Mesendoderm (in vitro differentiated cells): ENCODE measurements around the gene COL2A1.
A peak's percentile ranks its signal among the peaks of the same experiment; 100 is the strongest.
"Not testable (repeated sequence)": the region's sequence is repeated elsewhere in the genome, so short reads cannot be mapped to it uniquely, and the experiment has no call there.

Source experiments
- DNase-seq: peaks from one replicate; pipeline ENCODE4 v3.0.0; 2013
- H2AK5ac ChIP-seq: 2 replicates; pipeline ENCODE4 v1.6.1; 2013; ENCODE audit warnings: low read length, inconsistent platforms
- H2BK120ac ChIP-seq: 2 replicates; pipeline ENCODE4 v1.6.1; 2013; ENCODE audit warnings: low read depth, mild to moderate bottlenecking, low read length, moderate library complexity, mixed read lengths
- H2BK15ac ChIP-seq: replicated peaks from 2 replicates; pipeline ENCODE4 v1.6.1; 2013; ENCODE audit warnings: low read depth, mild to moderate bottlenecking, moderate library complexity
- H2BK5ac ChIP-seq: 2 replicates; pipeline ENCODE4 v1.6.1; 2013; ENCODE audit warnings: low read length, inconsistent platforms
- H3K18ac ChIP-seq: 2 replicates; pipeline ENCODE4 v1.6.1; 2013; ENCODE audit warnings: mild to moderate bottlenecking, low read length, mixed read lengths
- H3K23ac ChIP-seq: one replicate; pipeline ENCODE4 v1.6.1; 2013; ENCODE audit warnings: low read length
- H3K27ac ChIP-seq: 2 replicates; pipeline ENCODE4 v1.5.1; 2013; ENCODE audit warnings: low read depth, mild to moderate bottlenecking, inconsistent platforms, low read length, moderate library complexity
- H3K27me3 ChIP-seq: 2 replicates; pipeline ENCODE4 v1.6.1; 2013; ENCODE audit warnings: low read length, control low read depth, mild to moderate bottlenecking, inconsistent platforms; ENCODE audit not compliant: insufficient read depth, poor library complexity
- H3K36me3 ChIP-seq: 2 replicates; pipeline ENCODE4 v1.6.1; 2013; ENCODE audit warnings: low read length, inconsistent platforms; ENCODE audit not compliant: control insufficient read depth, insufficient read depth
- H3K4ac ChIP-seq: one replicate; pipeline ENCODE4 v1.6.1; 2013; ENCODE audit warnings: low read depth, mild to moderate bottlenecking, low read length, moderate library complexity
- H3K4me1 ChIP-seq: 2 replicates; pipeline ENCODE4 v1.6.1; 2013; ENCODE audit warnings: low read depth, low read length, inconsistent platforms; ENCODE audit not compliant: control insufficient read depth
- H3K4me2 ChIP-seq: 2 replicates; pipeline ENCODE4 v1.6.1; 2013; ENCODE audit warnings: low read length
- H3K4me3 ChIP-seq: 2 replicates; pipeline ENCODE4 v1.5.1; 2013; ENCODE audit warnings: mild to moderate bottlenecking, low read length
- H3K56ac ChIP-seq: one replicate; pipeline ENCODE4 v1.6.1; 2013; ENCODE audit warnings: low read length
- H3K79me1 ChIP-seq: 2 replicates; pipeline ENCODE4 v1.6.1; 2013; ENCODE audit warnings: low read length, inconsistent platforms
- H3K79me2 ChIP-seq: 2 replicates; pipeline ENCODE4 v1.6.1; 2013; ENCODE audit warnings: mild to moderate bottlenecking, low read length; ENCODE audit not compliant: control insufficient read depth, insufficient read depth
- H3K9ac ChIP-seq: 2 replicates; pipeline ENCODE4 v1.6.1; 2013; ENCODE audit warnings: low read length, inconsistent platforms
- H4K5ac ChIP-seq: one replicate; pipeline ENCODE4 v1.6.1; 2013; ENCODE audit warnings: low read length
- H4K8ac ChIP-seq: one replicate; pipeline ENCODE4 v1.6.1; 2013; ENCODE audit warnings: low read depth, mild to moderate bottlenecking, control low read depth, low read length, moderate library complexity
- WGBS: extraction: QIAGEN DNeasy Blood & Tissue Kit; methylation state at CpG from one replicate; pipeline ENCODE4 v1.1.7; 2013; ENCODE audit warnings: low lambda C conversion rate, missing lambda C conversion rate; ENCODE audit not compliant: insufficient coverage; ENCODE audit errors: extremely low coverage; 5-methylcytosine and 5-hydroxymethylcytosine counted together

The COL2A1 gene

DNA sequence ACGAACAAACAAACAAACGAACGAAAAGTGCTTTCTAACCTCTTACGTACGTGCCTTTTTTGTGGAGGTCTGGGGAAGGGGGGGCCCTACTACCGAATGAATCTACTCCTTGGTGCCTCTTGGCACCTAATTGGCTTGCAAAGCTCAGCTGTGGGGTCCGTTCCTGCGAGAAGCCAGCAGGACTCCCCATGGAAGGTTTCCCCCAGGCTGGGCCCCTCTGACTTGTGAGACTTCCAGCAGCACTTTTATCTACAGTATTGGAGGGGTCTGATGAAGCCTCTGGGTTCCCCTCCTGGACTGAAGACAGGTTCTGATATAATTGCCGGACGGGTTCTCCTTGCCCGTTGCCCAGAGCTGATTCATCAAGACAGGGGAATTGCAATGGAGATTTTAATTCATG lies 42.1 kb downstream of the COL2A1 start:
- no peaks in the 10 kb centered on the region for H3K4me1 ChIP-seq
- H3K9ac ChIP-seq, result no peak overlapping the region
- no peak overlapping the region for H3K27ac ChIP-seq
- H4K5ac ChIP-seq, result no peak overlapping the region
- peaks cover 3% of the 10 kb centered on the region for H3K27me3 ChIP-seq
- WGBS, result no CpG with 5 or more reads among the region's 11 CpGs
- H3K4me3 ChIP-seq, result no peak overlapping the region
- H3K56ac ChIP-seq, result no peak overlapping the region
- no peaks in the 10 kb centered on the region for H3K79me2 ChIP-seq
- no peak overlapping the region for H3K4me2 ChIP-seq
- DNase-seq, result no peak
- H2AK5ac ChIP-seq, result no peak overlapping the region
- H3K4ac ChIP-seq, result no peak overlapping the region
- no peak overlapping the region for H3K18ac ChIP-seq
- no peak overlapping the region for H3K23ac ChIP-seq
- no peak overlapping the region for H2BK15ac ChIP-seq
- no peak overlapping the region for H2BK5ac ChIP-seq
- H2BK120ac ChIP-seq, result no peak overlapping the region
- H3K36me3 ChIP-seq, result no peaks in the 10 kb centered on the region
- H3K79me1 ChIP-seq, result no peaks in the 10 kb centered on the region
- H4K8ac ChIP-seq, result no peak overlapping the region

GRCh38 chr12:47957671-47958070 lies 46.6 kb downstream of the COL2A1 start:
- not testable (repeated sequence) for H4K8ac ChIP-seq, H4K5ac ChIP-seq, H3K79me1 ChIP-seq, H2BK5ac ChIP-seq, H2AK5ac ChIP-seq, H3K4ac ChIP-seq, H3K4me3 ChIP-seq, H3K9ac ChIP-seq, H3K56ac ChIP-seq, H3K23ac ChIP-seq, H2BK15ac ChIP-seq, H2BK120ac ChIP-seq, H3K27ac ChIP-seq, H3K27me3 ChIP-seq, H3K4me1 ChIP-seq, H3K79me2 ChIP-seq, H3K36me3 ChIP-seq, H3K4me2 ChIP-seq, DNase-seq, H3K18ac ChIP-seq
- no CpG with 5 or more reads among the region's 1 CpG for WGBS

GRCh38 chr12:47955059-47955458 lies 49.2 kb downstream of the COL2A1 start:
- H3K27ac ChIP-seq, result no peak overlapping the region
- H3K23ac ChIP-seq, result no peak overlapping the region
- no peak overlapping the region for H3K56ac ChIP-seq
- WGBS, result no CpG with 5 or more reads among the region's 3 CpGs
- no peaks in the 10 kb centered on the region for H3K36me3 ChIP-seq
- H2AK5ac ChIP-seq, result no peak overlapping the region
- H2BK15ac ChIP-seq, result no peak overlapping the region
- no peak overlapping the region for H3K18ac ChIP-seq
- H3K9ac ChIP-seq, result no peak overlapping the region
- DNase-seq, result no peak
- H4K5ac ChIP-seq, result no peak overlapping the region
- no peak overlapping the region for H3K4ac ChIP-seq
- no peaks in the 10 kb centered on the region for H3K79me1 ChIP-seq
- no peaks in the 10 kb centered on the region for H3K79me2 ChIP-seq
- H3K27me3 ChIP-seq, result no peaks in the 10 kb centered on the region
- peaks cover 3% of the 10 kb centered on the region for H3K4me1 ChIP-seq
- no peak overlapping the region for H3K4me2 ChIP-seq
- no peak overlapping the region for H2BK120ac ChIP-seq
- no peak overlapping the region for H2BK5ac ChIP-seq
- H4K8ac ChIP-seq, result no peak overlapping the region
- H3K4me3 ChIP-seq, result no peak overlapping the region

GRCh38 chr12:47954467-47955045 lies 49.7 kb downstream of the COL2A1 start:
- H4K5ac ChIP-seq, result no peak overlapping the region
- H3K79me2 ChIP-seq, result no peaks in the 10 kb centered on the region
- peaks cover 3% of the 10 kb centered on the region for H3K4me1 ChIP-seq
- DNase-seq, result no peak
- no peak overlapping the region for H2AK5ac ChIP-seq
- H3K36me3 ChIP-seq, result no peaks in the 10 kb centered on the region
- H3K18ac ChIP-seq, result no peak overlapping the region
- H3K4me3 ChIP-seq, result no peak overlapping the region
- H3K4ac ChIP-seq, result no peak overlapping the region
- peak overlapping the region; percentile 22 for H3K56ac ChIP-seq
- no CpG with 5 or more reads among the region's 4 CpGs for whole genome bisulfite sequencing
- no peak overlapping the region for H3K9ac ChIP-seq
- no peaks in the 10 kb centered on the region for H3K27me3 ChIP-seq
- H2BK15ac ChIP-seq, result no peak overlapping the region
- H3K4me2 ChIP-seq, result no peak overlapping the region
- no peaks in the 10 kb centered on the region for H3K79me1 ChIP-seq
- no peak overlapping the region for H3K23ac ChIP-seq
- no peak overlapping the region for H3K27ac ChIP-seq
- no peak overlapping the region for H4K8ac ChIP-seq
- no peak overlapping the region for H2BK5ac ChIP-seq
- H2BK120ac ChIP-seq, result no peak overlapping the region

GRCh38 chr12:47954058-47954457 lies 50.2 kb downstream of the COL2A1 start:
- WGBS, result no CpG with 5 or more reads among the region's 8 CpGs

GRCh38 chr12:47950856-47951468 lies 53.3 kb downstream of the COL2A1 start:
- Histone ChIP-seq H3K56ac (no peak overlapping the region), H3K27me3 (no peaks in the 10 kb centered on the region), H2BK5ac (no peak overlapping the region), H2AK5ac (no peak overlapping the region), H3K27ac (no peak overlapping the region), H3K79me2 (no peaks in the 10 kb centered on the region), H3K4me1 (peaks cover 3% of the 10 kb centered on the region), H3K18ac (no peak overlapping the region), H3K23ac (no peak overlapping the region), H4K8ac (no peak overlapping the region), H3K79me1 (no peaks in the 10 kb centered on the region), H3K4me2 (no peak overlapping the region), H4K5ac (no peak overlapping the region), H3K4me3 (no peak overlapping the region), H3K9ac (no peak overlapping the region), H3K4ac (no peak overlapping the region), H2BK120ac (no peak overlapping the region), H3K36me3 (no peaks in the 10 kb centered on the region), H2BK15ac (no peak overlapping the region)
- DNase-seq, result no peak
- WGBS, result no CpG with 5 or more reads among the region's 8 CpGs

More at GRCh38 chr12:47954058-47954457, 50.2 kb downstream of the COL2A1 start:
- H2BK15ac ChIP-seq, result no peak overlapping the region
- no peaks in the 10 kb centered on the region for H3K36me3 ChIP-seq
- H4K8ac ChIP-seq, result no peak overlapping the region
- no peak overlapping the region for H3K4me2 ChIP-seq
- H3K79me1 ChIP-seq, result no peaks in the 10 kb centered on the region
- H3K9ac ChIP-seq, result no peak overlapping the region
- H3K56ac ChIP-seq, result no peak overlapping the region
- no peak overlapping the region for H3K23ac ChIP-seq
- H4K5ac ChIP-seq, result no peak overlapping the region
- no peak overlapping the region for H3K18ac ChIP-seq
- DNase-seq, result peak; percentile 84
- H3K27ac ChIP-seq, result no peak overlapping the region
- no peak overlapping the region for H2AK5ac ChIP-seq
- H3K79me2 ChIP-seq, result no peaks in the 10 kb centered on the region
- H2BK120ac ChIP-seq, result no peak overlapping the region
- peaks cover 3% of the 10 kb centered on the region for H3K4me1 ChIP-seq
- H3K4me3 ChIP-seq, result no peak overlapping the region
- H2BK5ac ChIP-seq, result no peak overlapping the region
- no peaks in the 10 kb centered on the region for H3K27me3 ChIP-seq
- no peak overlapping the region for H3K4ac ChIP-seq
